Measurements from ENCODE around the gene ANO4.

The ANO4 gene

DNA sequence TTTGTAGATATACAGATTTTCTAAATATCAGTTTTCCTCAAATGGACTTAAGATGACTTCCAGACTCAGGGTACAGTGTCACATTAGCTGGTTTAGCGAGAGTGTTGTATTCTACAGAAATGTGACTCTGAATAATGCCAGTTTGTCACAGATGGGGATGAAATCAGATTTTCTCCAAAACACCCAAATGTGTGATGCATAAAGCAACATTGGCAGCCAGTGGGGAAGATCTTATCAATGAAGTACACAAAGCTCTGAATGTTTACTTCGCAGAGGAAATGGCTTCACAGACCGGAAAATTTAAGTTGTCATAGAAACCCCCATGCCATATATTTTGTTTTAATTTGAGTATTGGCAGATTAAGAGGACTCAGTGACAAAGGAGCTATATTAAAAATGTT lies 29.9 kb downstream of the ANO4 start:
- Histone ChIP-seq H2AFZ (ENCODE audit: low read length) (no peak overlapping the region), H3K79me2 (ENCODE audit: low read length) (no peaks in the 10 kb centered on the region)
- DNase-seq: no peak

DNA sequence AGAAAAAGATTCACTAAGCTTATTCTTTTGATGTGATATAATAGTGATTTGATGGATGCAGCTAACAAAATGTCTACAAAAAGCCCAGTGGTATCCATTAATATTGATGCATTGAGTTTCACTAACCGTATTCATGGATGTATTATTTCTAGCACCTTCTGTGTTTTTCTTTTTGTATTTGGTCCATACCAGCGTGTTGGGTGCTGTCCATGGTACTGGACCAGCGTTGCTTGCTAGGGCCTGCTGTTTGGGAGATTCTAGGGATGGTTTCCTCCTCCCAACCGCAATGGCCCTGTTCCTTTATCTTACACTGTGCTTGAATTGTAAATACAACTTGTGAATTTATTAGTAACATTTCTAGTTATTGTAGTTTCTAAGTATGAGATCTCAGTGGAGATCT lies 31.7 kb downstream of the ANO4 start:
- Histone ChIP-seq H3F3A (ENCODE audit: insufficient read depth, low read length) (no peaks in the 10 kb centered on the region), H3K27me3 (replicated peaks; ENCODE audit: insufficient read depth, low read length) (no peaks in the 10 kb centered on the region), H3K4me1 (ENCODE audit: low read length) (no peaks in the 10 kb centered on the region), H3K9ac (ENCODE audit: low read length) (no peak overlapping the region), H3K9me3 (replicated peaks; ENCODE audit: insufficient read depth, low read length) (no peaks in the 10 kb centered on the region), H3K27ac (ENCODE audit: low read length) (no peak overlapping the region), H2AFZ (ENCODE audit: low read length) (no peak overlapping the region), H4K20me1 (ENCODE audit: insufficient read depth, low read length) (no peaks in the 10 kb centered on the region), H3K9me2 (replicated peaks; ENCODE audit: insufficient read depth, low read length) (no peaks in the 10 kb centered on the region), H3K36me3 (replicated peaks; ENCODE audit: insufficient read depth, low read length) (no peaks in the 10 kb centered on the region), H3K4me2 (ENCODE audit: low read depth, low read length) (no peak overlapping the region), H3K4me3 (ENCODE audit: low read length) (no peak overlapping the region), H3K79me2 (ENCODE audit: low read length) (no peaks in the 10 kb centered on the region)
- DNase-seq: peak; percentile 55
- TF ChIP-seq, protein P1, sequence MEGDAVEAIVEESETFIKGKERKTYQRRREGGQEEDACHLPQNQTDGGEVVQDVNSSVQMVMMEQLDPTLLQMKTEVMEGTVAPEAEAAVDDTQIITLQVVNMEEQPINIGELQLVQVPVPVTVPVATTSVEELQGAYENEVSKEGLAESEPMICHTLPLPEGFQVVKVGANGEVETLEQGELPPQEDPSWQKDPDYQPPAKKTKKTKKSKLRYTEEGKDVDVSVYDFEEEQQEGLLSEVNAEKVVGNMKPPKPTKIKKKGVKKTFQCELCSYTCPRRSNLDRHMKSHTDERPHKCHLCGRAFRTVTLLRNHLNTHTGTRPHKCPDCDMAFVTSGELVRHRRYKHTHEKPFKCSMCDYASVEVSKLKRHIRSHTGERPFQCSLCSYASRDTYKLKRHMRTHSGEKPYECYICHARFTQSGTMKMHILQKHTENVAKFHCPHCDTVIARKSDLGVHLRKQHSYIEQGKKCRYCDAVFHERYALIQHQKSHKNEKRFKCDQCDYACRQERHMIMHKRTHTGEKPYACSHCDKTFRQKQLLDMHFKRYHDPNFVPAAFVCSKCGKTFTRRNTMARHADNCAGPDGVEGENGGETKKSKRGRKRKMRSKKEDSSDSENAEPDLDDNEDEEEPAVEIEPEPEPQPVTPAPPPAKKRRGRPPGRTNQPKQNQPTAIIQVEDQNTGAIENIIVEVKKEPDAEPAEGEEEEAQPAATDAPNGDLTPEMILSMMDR (IDR thresholded peaks at IDR 0.05; ENCODE audit: low read length): no peak
- no peak for TF ChIP-seq EZH2phosphoT487 (IDR thresholded peaks at IDR 0.05; ENCODE audit: low read length)

More for the DNA sequence above, 29.9 kb downstream of the ANO4 start:
- Histone ChIP-seq H3K27ac (ENCODE audit: low read length) (no peak overlapping the region), H3K36me3 (replicated peaks; ENCODE audit: insufficient read depth, low read length) (no peaks in the 10 kb centered on the region), H3F3A (ENCODE audit: insufficient read depth, low read length) (no peaks in the 10 kb centered on the region), H3K4me2 (ENCODE audit: low read depth, low read length) (no peak overlapping the region), H4K20me1 (ENCODE audit: insufficient read depth, low read length) (no peaks in the 10 kb centered on the region), H3K4me1 (ENCODE audit: low read length) (no peaks in the 10 kb centered on the region), H3K9me2 (replicated peaks; ENCODE audit: insufficient read depth, low read length) (no peaks in the 10 kb centered on the region), H3K4me3 (ENCODE audit: low read length) (no peak overlapping the region), H3K27me3 (replicated peaks; ENCODE audit: insufficient read depth, low read length) (no peaks in the 10 kb centered on the region), H3K9ac (ENCODE audit: low read length) (no peak overlapping the region), H3K9me3 (replicated peaks; ENCODE audit: insufficient read depth, low read length) (no peaks in the 10 kb centered on the region)
- TF ChIP-seq EZH2phosphoT487 (IDR thresholded peaks at IDR 0.05; ENCODE audit: low read length): no peak
- TF ChIP-seq EZH2 (optimal IDR thresholded peaks at IDR 0.05; ENCODE audit: low read depth, low read length): no peak
- TF ChIP-seq, protein P1 (IDR thresholded peaks at IDR 0.05; ENCODE audit: low read length): no peak

DNA sequence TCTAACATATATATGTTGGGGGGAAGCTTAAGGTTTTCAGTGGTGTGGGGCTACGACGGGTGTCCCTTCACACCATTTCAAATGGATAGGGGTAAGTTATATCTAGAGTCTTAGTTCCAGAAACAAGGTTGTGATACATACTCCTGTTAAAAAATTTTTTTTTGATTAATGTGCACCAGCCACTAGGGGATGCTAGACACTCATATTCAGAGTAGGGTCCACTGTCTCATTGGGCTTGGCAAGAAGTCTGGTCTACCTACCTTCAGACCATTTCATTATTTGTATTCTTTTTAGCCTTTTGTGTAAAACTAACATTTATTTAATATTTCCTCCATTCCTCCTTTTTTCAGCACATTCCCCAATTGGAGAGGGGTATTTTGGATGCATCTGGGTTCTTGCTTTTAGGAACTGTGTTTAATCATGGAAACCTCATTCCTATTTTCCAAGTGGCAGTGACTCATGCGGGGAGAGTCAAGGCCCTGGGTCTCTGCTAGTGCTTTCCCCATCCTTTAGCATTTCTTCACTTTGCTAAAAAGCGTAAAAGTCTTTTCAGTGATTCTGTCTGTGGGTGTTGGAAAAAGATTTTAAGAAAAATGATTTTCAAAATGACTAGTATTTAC lies 33.4 kb downstream of the ANO4 start:
- Histone ChIP-seq H3K27ac (ENCODE audit: low read length) (no peak overlapping the region), H3K4me1 (ENCODE audit: low read length) (no peaks in the 10 kb centered on the region), H3K36me3 (replicated peaks; ENCODE audit: insufficient read depth, low read length) (no peaks in the 10 kb centered on the region), H3F3A (ENCODE audit: insufficient read depth, low read length) (no peaks in the 10 kb centered on the region), H3K9me2 (replicated peaks; ENCODE audit: insufficient read depth, low read length) (no peaks in the 10 kb centered on the region), H3K9ac (ENCODE audit: low read length) (no peak overlapping the region), H4K20me1 (ENCODE audit: insufficient read depth, low read length) (no peaks in the 10 kb centered on the region), H3K27me3 (replicated peaks; ENCODE audit: insufficient read depth, low read length) (no peaks in the 10 kb centered on the region), H2AFZ (ENCODE audit: low read length) (no peak overlapping the region), H3K79me2 (ENCODE audit: low read length) (no peaks in the 10 kb centered on the region), H3K4me3 (ENCODE audit: low read length) (no peak overlapping the region), H3K9me3 (replicated peaks; ENCODE audit: insufficient read depth, low read length) (no peaks in the 10 kb centered on the region), H3K4me2 (ENCODE audit: low read depth, low read length) (no peak overlapping the region)
- TF ChIP-seq, protein P1 (IDR thresholded peaks at IDR 0.05; ENCODE audit: low read length): peak; percentile 73
- TF ChIP-seq EZH2phosphoT487 (IDR thresholded peaks at IDR 0.05; ENCODE audit: low read length): no peak
- peak; percentile 55 for DNase-seq
